AML-193 (cell line): ENCODE measurements around the gene CCT8.

ENCODE experiments used
- DNase-seq, 2 experiments: peaks; one replicate each; lab custom pipeline; 2025; lab: John Stamatoyannopoulos, UW

Gene CCT8

GRCh38 chr21:29073222-29074006 is at the start of gene CCT8:
TSS of gene CCT8 (minus strand) at chr21:29073648. CDS start at chr21:29073590, 58 bp downstream.
- peak; percentile 97 to 98 for DNase-seq

GRCh38 chr21:29121759-29122158 is 48.3 kb upstream of the CCT8 start:
- no peak for DNase-seq

- no peak for DNase-seq
Measured at GRCh38 chr21:29117372-29117955, 44.0 kb upstream of the CCT8 start.

GRCh38 chr21:29115899-29116298 is 42.5 kb upstream of the CCT8 start:
- no peak for DNase-seq

- DNase-seq, result no peak
Measured at GRCh38 chr21:29114765-29115500, 41.5 kb upstream of the CCT8 start.

- no peak for DNase-seq
Measured at GRCh38 chr21:29105218-29105617, 31.8 kb upstream of the CCT8 start.

GRCh38 chr21:29104239-29104708 is 30.8 kb upstream of the CCT8 start:
- no peak for DNase-seq

GRCh38 chr21:29102791-29103257 is 29.4 kb upstream of the CCT8 start:
- DNase-seq, result no peak

GRCh38 chr21:29098156-29098555 is 24.7 kb upstream of the CCT8 start:
- DNase-seq, result no peak

GRCh38 chr21:29096218-29097015 is 23.0 kb upstream of the CCT8 start:
- DNase-seq, result no peak

- DNase-seq, result no peak
Measured at GRCh38 chr21:29092102-29092959, 18.9 kb upstream of the CCT8 start.

- DNase-seq, result no peak
Measured at GRCh38 chr21:29091033-29091432, 17.6 kb upstream of the CCT8 start.

- no peak for DNase-seq
Measured at GRCh38 chr21:29085106-29085752, 11.8 kb upstream of the CCT8 start.

- DNase-seq, result no peak
Measured at GRCh38 chr21:29084372-29084771, 10.9 kb upstream of the CCT8 start.

- no peak for DNase-seq
Measured at GRCh38 chr21:29083306-29083705, 9.9 kb upstream of the CCT8 start.

- no peak for DNase-seq
Measured at GRCh38 chr21:29082046-29082815, 8.8 kb upstream of the CCT8 start.

- DNase-seq, result no peak
Measured at GRCh38 chr21:29080454-29080941, 7.0 kb upstream of the CCT8 start.

GRCh38 chr21:29078869-29079767 is 5.7 kb upstream of the CCT8 start:
- DNase-seq, result peak; percentile 79 to 83
